Aortic smooth muscle cell (primary cell): Measurements from ENCODE around the gene SCIMP. TPM values are rescaled to one million over a fixed set of nuclear protein-coding genes. Genes with fewer than 3 reads are reported as not detected.

Experiments
- total RNA-seq: library from RNA; depleted of rRNA; stranded (reverse); fragments of >200 nt; gene quantifications from 2 replicates; pipeline ENCODE4 v1.2.3, GENCODE V29; 2014

SCIMP gene
- not detected in 2 replicates for total RNA-seq

DNA sequence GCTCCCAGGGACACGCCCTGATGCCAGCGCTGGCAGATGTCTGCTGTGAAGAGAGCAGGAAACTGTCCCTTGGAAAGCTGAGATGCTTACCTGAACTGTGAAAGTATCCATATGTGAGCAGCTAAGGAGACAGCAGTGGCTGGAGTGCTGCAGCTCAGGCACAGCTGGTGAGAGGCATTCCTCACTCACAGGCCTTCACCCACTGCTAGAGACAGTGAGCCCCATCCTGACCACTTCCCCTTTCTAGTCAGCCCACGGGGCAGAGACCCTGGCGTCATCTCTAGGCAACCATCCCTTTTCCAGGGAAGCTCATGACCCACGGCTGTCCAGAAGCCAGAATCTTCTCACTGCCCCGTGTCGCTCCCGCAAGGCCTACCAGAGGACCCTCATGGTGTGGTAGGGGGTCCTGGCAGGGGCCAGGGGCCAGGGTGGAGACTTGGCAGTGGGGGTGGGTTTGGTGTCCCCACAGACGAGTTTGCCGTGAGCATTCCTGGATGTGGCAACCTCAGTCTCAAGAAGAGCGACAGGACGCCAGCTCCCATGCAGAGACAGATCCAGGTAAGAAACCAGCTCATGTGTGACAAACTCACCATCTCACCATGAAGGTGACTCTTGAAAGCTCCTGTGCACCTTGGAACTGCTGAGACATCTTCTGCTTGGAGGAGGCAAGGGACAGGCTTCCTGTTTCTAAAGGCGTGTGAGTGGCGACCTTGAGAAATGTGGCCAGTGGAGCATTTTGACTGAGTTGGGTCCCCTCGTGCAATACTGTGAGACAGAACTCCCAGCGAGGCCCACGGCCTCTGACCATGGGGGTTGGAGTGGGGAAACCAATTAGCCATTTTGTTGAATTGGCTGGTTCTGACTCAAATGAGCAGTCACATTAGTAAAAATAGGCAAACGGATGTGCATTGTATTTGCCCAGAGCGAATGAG is at the start of gene SCIMP:
SCIMP (minus strand) TSS at position 216 of the 932 bp plus-strand sequence; CDS start at position 111, 105 bp downstream.

GRCh38 chr17:5281814-5282641 is 47.4 kb upstream of the SCIMP start, which contains the start of gene RABEP1:
RABEP1 (plus strand) TSS chr17:5282284; CDS start chr17:5282487, 203 bp downstream.

GRCh38 chr17:5191541-5192417 is 42.9 kb downstream of the SCIMP start, which contains the start of gene ZNF594:
ZNF594 (minus strand) TSS chr17:5191868; CDS start chr17:5184256, 7,612 bp downstream.

Other genes starting within 250 kb of the SCIMP start
- gene CAMTA2, start 247.2 kb downstream of the SCIMP start, total RNA-seq = 5.7 and 11.7 TPM in 2 replicates
- gene INCA1, start 237.3 kb downstream of the SCIMP start, total RNA-seq = 0.13 and 0.25 TPM in 2 replicates
- gene KIF1C, start 236.9 kb downstream of the SCIMP start, total RNA-seq = 95.8 and 124 TPM in 2 replicates
- gene SLC52A1, start 199.4 kb downstream of the SCIMP start, total RNA-seq = not detected in 2 replicates
- 1.3 and 1.7 TPM in 2 replicates for gene ZFP3, start 156.4 kb downstream of the SCIMP start, total RNA-seq
- 4.5 and 4.6 TPM in 2 replicates for gene ZNF232, start 123.0 kb downstream of the SCIMP start, total RNA-seq
- gene USP6, start 118.8 kb downstream of the SCIMP start, total RNA-seq = not detected in 2 replicates
- gene ZNF594, start 43.0 kb downstream of the SCIMP start, total RNA-seq = 7.8 and 7.9 TPM in 2 replicates
- 54.4 and 60.9 TPM in 2 replicates for gene RABEP1, start 47.4 kb upstream of the SCIMP start, total RNA-seq
- gene NUP88, start 184.8 kb upstream of the SCIMP start, total RNA-seq = 82.4 and 112 TPM in 2 replicates
- 39.9 and 43.1 TPM in 2 replicates for gene RPAIN, start 185.3 kb upstream of the SCIMP start, total RNA-seq
- 154 and 178 TPM in 2 replicates for gene C1QBP, start 204.3 kb upstream of the SCIMP start, total RNA-seq
- gene DHX33, start 234.1 kb upstream of the SCIMP start, total RNA-seq = 8.5 and 8.6 TPM in 2 replicates